Measurements from ENCODE around the gene DNMT3A. TPM values are rescaled to one million over a fixed set of nuclear protein-coding genes. Genes with fewer than 3 reads are reported as not detected.

Gene DNMT3A
- total RNA-seq, 4 donors from 2014 or later, result 11.3 to 29.5 (median 16.9) TPM

GRCh38 chr2:25187729-25188350 lies 153.9 kb downstream of the DNMT3A start:
- no peak for TF ChIP-seq POLR2A (IDR thresholded peaks at IDR 0.05; ENCODE audit: low read depth)
- TF ChIP-seq CTCF (IDR thresholded peaks at IDR 0.05), result no peak
- no peak for TF ChIP-seq POLR2AphosphoS5 (IDR thresholded peaks at IDR 0.05)
- no peak for TF ChIP-seq EP300 (IDR thresholded peaks at IDR 0.05)
- no peak overlapping the region for H3K4me3 ChIP-seq
- intact Hi-C loops (cut with DNase I), result no loop called here
- H3K36me3 ChIP-seq, result no peaks in the 10 kb centered on the region
- H3K27ac ChIP-seq (replicated peaks in 1 of 4), result no peak overlapping the region
- no peaks in the 10 kb centered on the region for H3K4me1 ChIP-seq
- H3K27me3 ChIP-seq, result no peaks in the 10 kb centered on the region
- H3K9me3 ChIP-seq, result no peaks in the 10 kb centered on the region
- WGBS, result 78% methylated on average over 10 of the region's 11 CpGs
- DNase-seq (ENCODE audit: extremely low spot score), result no peak

- H3K36me3 ChIP-seq, result no peaks in the 10 kb centered on the region
- TF ChIP-seq EP300 (IDR thresholded peaks at IDR 0.05) (no peak), POLR2A (IDR thresholded peaks at IDR 0.05; ENCODE audit: low read depth) (no peak), POLR2AphosphoS5 (IDR thresholded peaks at IDR 0.05) (no peak), CTCF (IDR thresholded peaks at IDR 0.05) (no peak)
- H3K9me3 ChIP-seq, result peaks cover 0 to 8% (median 0%) of the 10 kb centered on the region in 4 donors
- H3K27ac ChIP-seq (replicated peaks in 1 of 4), result no peak overlapping the region
- no peaks in the 10 kb centered on the region for H3K4me1 ChIP-seq
- intact Hi-C loops (cut with DNase I), result no loop called here
- H3K4me3 ChIP-seq, result no peak overlapping the region
- no peak for DNase-seq (ENCODE audit: extremely low spot score)
- H3K27me3 ChIP-seq, result no peaks in the 10 kb centered on the region
- 50% methylated on average over 5 of the region's 5 CpGs for WGBS
Observed at GRCh38 chr2:25184254-25184653, 157.5 kb downstream of the DNMT3A start.

- no peak for TF ChIP-seq CTCF (IDR thresholded peaks at IDR 0.05)
- no peak for TF ChIP-seq POLR2AphosphoS5 (IDR thresholded peaks at IDR 0.05)
- no peak for TF ChIP-seq EP300 (IDR thresholded peaks at IDR 0.05)
- no peak for TF ChIP-seq POLR2A (IDR thresholded peaks at IDR 0.05; ENCODE audit: low read depth)
- intact Hi-C loops (cut with DNase I), result no loop called here
Observed at GRCh38 chr2:25178976-25179375, 162.7 kb downstream of the DNMT3A start.

More at GRCh38 chr2:25178976-25179375, 162.7 kb downstream of the DNMT3A start:
- Histone ChIP-seq H3K27ac (replicated peaks in 1 of 4) (no peak overlapping the region), H3K9me3 (peaks cover 0 to 8% (median 0%) of the 10 kb centered on the region in 4 donors), H3K36me3 (no peaks in the 10 kb centered on the region), H3K27me3 (peaks cover 0 to 24% (median 0%) of the 10 kb centered on the region in 4 donors), H3K4me3 (no peak overlapping the region), H3K4me1 (no peaks in the 10 kb centered on the region)
- DNase-seq (ENCODE audit: extremely low spot score), result no peak
- WGBS, result 81% methylated on average over 7 of the region's 10 CpGs

Small RNAs within 50 kb of the gene (small RNA-seq; reads per million reads assigned to genes)
- gene MIR1301, result 2.2 to 6.8 (median 4.7) reads per million in 3 donors

Other genes starting within 250 kb of the DNMT3A start
- gene POMC, start 173.3 kb downstream of the DNMT3A start, total RNA-seq, result 10 to 100 TPM in 2 of 4 donors, 1 to 10 TPM in 2; 8.3 to 30.3 (median 10.6) TPM